Peyer's patch (tissue), 4 donors: ENCODE results near the gene LRBA.
"Not testable (repeated sequence)": the region's sequence is repeated elsewhere in the genome, so short reads cannot be mapped to it uniquely, and the experiment has no call there.

Experiments used
- CTCF ChIP-seq, 6 experiments: fragments of 450-650 bp in 4 of 6; fragments of 200-600 bp in 2 of 6; sonication (generic) in 1 of 6; IDR thresholded peaks; one replicate each; pipeline ENCODE4 v1.5.1; 2017 to 2019; ENCODE audit warnings: antibody characterized with exemption in 6 of 6, mild to moderate bottlenecking in 3 of 6, moderate library complexity in 1 of 6
- POLR2A ChIP-seq, 2 donors: fragments of 450-650 bp; IDR thresholded peaks; one replicate each; pipeline ENCODE4 v1.5.1; 2017; ENCODE audit warnings: antibody characterized with exemption in 2 of 2, mild to moderate bottlenecking in 2 of 2, moderate library complexity in 2 of 2

DNA sequence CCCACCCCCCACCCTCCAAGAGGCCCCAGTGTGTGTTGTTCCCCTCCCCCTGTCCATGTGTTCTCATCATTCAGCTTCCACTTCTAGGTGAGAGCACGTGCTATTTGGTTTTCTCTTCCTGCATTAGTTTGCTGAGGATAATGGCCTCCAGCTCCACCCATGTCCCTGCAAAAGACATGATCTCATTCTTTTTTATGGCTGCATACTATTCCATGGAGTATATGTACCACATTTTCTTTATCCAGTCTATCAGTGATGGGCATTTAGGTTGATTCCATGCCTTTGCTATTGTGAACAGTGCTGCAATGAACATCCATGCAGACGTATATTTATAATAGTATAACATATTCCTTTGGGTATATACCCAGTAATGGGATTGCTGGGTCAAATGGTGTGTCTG, 628.7 kb downstream of the LRBA start:
- not testable (repeated sequence) for TF ChIP-seq CTCF, POLR2A (IDR thresholded peaks at IDR 0.05)
